ENCODE results near the gene INSYN2B. TPM values are rescaled to one million over a fixed set of nuclear protein-coding genes. Genes with fewer than 3 reads are reported as not detected.

Gene INSYN2B
- total and polyA plus RNA-seq, 10 donors, result 0.09 to 5.5 (median 1.1) TPM

DNA sequence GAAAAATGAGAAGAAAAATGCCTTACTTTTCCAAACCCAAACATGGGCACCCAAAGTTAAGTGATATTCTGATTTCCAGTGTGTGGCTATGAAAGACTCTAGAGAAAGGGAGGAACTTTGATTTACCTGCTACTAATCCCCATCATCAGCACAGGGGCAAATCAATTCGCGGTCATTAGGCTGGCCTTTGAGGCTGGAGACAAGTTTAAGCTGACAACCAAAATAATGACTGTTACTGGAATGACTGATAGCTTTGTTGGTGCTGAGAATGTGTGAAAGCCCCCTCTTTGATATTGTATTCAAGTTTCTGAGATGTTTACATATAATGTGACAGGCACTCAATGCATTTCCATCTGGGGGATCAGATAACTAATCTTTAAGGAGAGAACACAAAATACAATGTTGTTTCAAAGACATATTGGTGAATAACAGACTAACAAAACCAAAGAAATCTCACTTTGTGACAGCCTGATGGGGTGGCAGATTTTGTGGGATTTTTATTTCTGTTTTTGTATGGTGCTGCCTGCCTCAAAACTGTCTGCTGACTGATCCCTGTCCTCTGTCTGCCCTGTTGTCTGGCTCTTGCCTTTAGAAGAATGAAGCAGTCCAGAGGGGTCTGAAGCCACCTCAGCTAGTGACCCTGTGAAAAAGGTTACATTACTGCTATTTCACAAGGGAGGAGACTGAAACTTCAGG lies 12.6 kb upstream of the INSYN2B start:
- no peak overlapping the region for H3K4me3 ChIP-seq
- WGBS, 5 donors, result 88 to 98% (median 95%) methylated on average over 2 of the region's 2 CpGs
- H3K9me3 ChIP-seq, result no peaks in the 10 kb centered on the region
- DNase-seq, result no peak
- intact Hi-C loops (cut with DNase I; ENCODE audit: low total_unique reads), result no loop called here
- H3K27ac ChIP-seq, result no peak overlapping the region
- no peaks in the 10 kb centered on the region for H3K27me3 ChIP-seq (replicated peaks in 1 of 7)
- H3K4me1 ChIP-seq, result no peaks in the 10 kb centered on the region
- H3K36me3 ChIP-seq, result peaks cover 0 to 96% (median 32%) of the 10 kb centered on the region in 6 donors
- TF ChIP-seq CTCF (IDR thresholded peaks at IDR 0.05 in 8 of 11, conservative IDR thresholded peaks at IDR 0.05 in 3 of 11) (no peak), POLR2A (IDR thresholded peaks at IDR 0.05) (no peak), POLR2AphosphoS5 (IDR thresholded peaks at IDR 0.05) (no peak)

DNA sequence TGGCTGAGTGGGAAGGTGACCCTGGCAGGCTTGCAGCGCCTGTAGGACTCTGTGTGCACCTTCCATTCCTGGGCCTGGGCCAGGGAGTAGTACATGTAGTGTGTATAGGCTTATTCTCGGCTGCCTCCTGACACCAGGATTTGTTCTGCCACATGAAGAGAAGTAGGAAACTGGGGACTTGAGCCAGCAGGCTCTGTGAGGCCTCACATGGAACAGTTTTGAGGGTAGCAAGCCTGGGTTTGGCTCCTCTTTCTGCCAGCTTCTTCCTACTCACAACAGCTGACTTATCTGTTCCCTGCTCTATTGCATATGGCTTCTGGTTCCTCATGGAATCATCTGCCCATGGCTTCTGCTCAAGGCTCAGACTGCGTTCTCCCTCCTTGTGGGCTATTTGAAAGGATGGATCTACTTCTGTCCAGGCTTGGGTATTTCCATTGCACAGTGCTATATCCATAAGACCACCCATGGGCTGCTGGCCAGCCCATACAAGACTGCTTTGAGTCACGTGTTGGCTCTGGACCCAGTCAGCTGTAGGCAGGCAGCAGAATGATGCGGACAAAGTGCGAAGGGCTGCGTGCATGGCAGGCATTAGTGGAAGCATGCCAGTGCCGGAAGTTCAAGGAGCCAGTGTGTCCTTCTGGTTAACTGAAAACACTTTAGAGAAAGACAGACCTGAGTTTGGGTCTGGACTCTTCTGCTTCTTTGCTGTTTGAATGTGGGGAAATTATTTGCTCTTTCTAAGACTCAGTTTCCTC lies 11.0 kb upstream of the INSYN2B start:
- no peak for DNase-seq
- intact Hi-C loops (cut with DNase I; ENCODE audit: low total_unique reads), result no loop called here
- H3K27me3 ChIP-seq (replicated peaks in 1 of 7), result no peaks in the 10 kb centered on the region
- H3K4me1 ChIP-seq, result no peaks in the 10 kb centered on the region
- H3K27ac ChIP-seq, result no peak overlapping the region
- peaks cover 0 to 100% (median 38%) of the 10 kb centered on the region in 6 donors for H3K36me3 ChIP-seq
- no peak overlapping the region for H3K4me3 ChIP-seq
- H3K9me3 ChIP-seq, result no peaks in the 10 kb centered on the region
- no peak for TF ChIP-seq CTCF (IDR thresholded peaks at IDR 0.05 in 8 of 11, conservative IDR thresholded peaks at IDR 0.05 in 3 of 11)
- no peak for TF ChIP-seq POLR2AphosphoS5 (IDR thresholded peaks at IDR 0.05)
- TF ChIP-seq POLR2A (IDR thresholded peaks at IDR 0.05), result no peak
- WGBS, 5 donors, result 89 to 99% (median 94%) methylated on average over 7 to 8 of the region's 8 CpGs

DNA sequence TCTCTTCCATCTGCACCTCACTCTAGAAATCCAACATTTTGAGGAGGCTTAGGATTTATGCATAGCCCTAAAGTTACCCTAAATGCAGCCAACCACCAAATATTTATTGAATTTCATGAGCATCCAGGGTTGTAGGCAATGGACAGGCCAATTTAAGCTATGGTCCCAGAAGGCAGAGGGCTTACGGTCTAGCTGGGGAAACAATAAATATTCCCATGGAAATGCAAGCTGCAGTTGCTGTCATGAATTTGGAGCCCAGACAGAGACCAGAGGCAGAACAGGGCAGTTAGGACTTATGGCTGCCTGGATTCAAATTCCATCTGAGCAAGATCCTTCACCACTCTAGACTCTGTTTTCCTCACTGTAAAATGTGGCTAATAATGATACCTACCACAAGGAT lies 9.1 kb upstream of the INSYN2B start:
- Histone ChIP-seq H3K27me3 (replicated peaks in 1 of 7) (no peaks in the 10 kb centered on the region), H3K4me3 (no peak overlapping the region), H3K36me3 (peaks cover 0 to 100% (median 41%) of the 10 kb centered on the region in 6 donors), H3K4me1 (no peaks in the 10 kb centered on the region), H3K9me3 (no peaks in the 10 kb centered on the region), H3K27ac (no peak overlapping the region)
- WGBS, 5 donors, result 85 to 100% (median 95%) methylated on average over 1 of the region's 1 CpG
- intact Hi-C loops (cut with DNase I; ENCODE audit: low total_unique reads), result no loop called here
- DNase-seq, result no peak
- TF ChIP-seq POLR2A (IDR thresholded peaks at IDR 0.05), result no peak
- no peak for TF ChIP-seq CTCF (IDR thresholded peaks at IDR 0.05 in 8 of 11, conservative IDR thresholded peaks at IDR 0.05 in 3 of 11)
- no peak for TF ChIP-seq POLR2AphosphoS5 (IDR thresholded peaks at IDR 0.05)

GRCh38 chr5:169988947-169989346 lies 8.7 kb upstream of the INSYN2B start:
- intact Hi-C loops (cut with DNase I; ENCODE audit: low total_unique reads), result no loop called here
- peaks cover 0 to 100% (median 45%) of the 10 kb centered on the region in 6 donors for H3K36me3 ChIP-seq
- WGBS, 5 donors, result 87 to 96% (median 95%) methylated on average over 1 of the region's 1 CpG

More at GRCh38 chr5:169988947-169989346, 8.7 kb upstream of the INSYN2B start:
- H3K27ac ChIP-seq, result no peak overlapping the region
- no peaks in the 10 kb centered on the region for H3K27me3 ChIP-seq (replicated peaks in 1 of 7)
- DNase-seq, result no peak
- H3K9me3 ChIP-seq, result no peaks in the 10 kb centered on the region
- H3K4me1 ChIP-seq, result no peaks in the 10 kb centered on the region
- no peak for TF ChIP-seq POLR2A (IDR thresholded peaks at IDR 0.05)
- TF ChIP-seq CTCF (IDR thresholded peaks at IDR 0.05 in 8 of 11, conservative IDR thresholded peaks at IDR 0.05 in 3 of 11), result no peak
- no peak for TF ChIP-seq POLR2AphosphoS5 (IDR thresholded peaks at IDR 0.05)
- H3K4me3 ChIP-seq, result no peak overlapping the region

Measured in spleen (tissue), 11 donors.